Measurements from ENCODE around the gene IFNA7. TPM values are rescaled to one million over a fixed set of nuclear protein-coding genes. Genes with fewer than 3 reads are reported as not detected.

The IFNA7 gene
- polyA plus RNA-seq, 2 of the 4 experiments (the other 2 are of a cell fraction): not detected

GRCh38 chr9:21160178-21160577 is 41.8 kb downstream of the IFNA7 start:
- ChIA-PET CTCF (no interaction called here), POLR2A (no interaction called here)
- DNase-seq (ENCODE audit: low read depth in 1 of 2, low spot score in 1 of 2) (no peak), ATAC-seq (no peak), FAIRE-seq (no peak)
- Histone ChIP-seq H3K4me3 (no peak overlapping the region), H3K27ac (no peak overlapping the region), H3K9me3 (no peaks in the 10 kb centered on the region), H3K4me2 (no peak overlapping the region), H3K4me1 (no peaks in the 10 kb centered on the region)
- TF ChIP-seq HOXB13 (CRISPR knock-in tag; IDR thresholded peaks at IDR 0.05; ENCODE audit: low read depth) (no peak), BHLHE40 (IDR thresholded peaks at IDR 0.05; ENCODE audit: low read depth, low read length) (no peak), MAFK (IDR thresholded peaks at IDR 0.05; ENCODE audit: partially characterized antibody) (no peak), FOSL2 (IDR thresholded peaks at IDR 0.05) (no peak), FOSL2 (CRISPR knock-in tag; IDR thresholded peaks at IDR 0.05) (no peak), MYC (IDR thresholded peaks at IDR 0.05; ENCODE audit: borderline replicate concordance, low read length) (no peak), HDAC2 (IDR thresholded peaks at IDR 0.05) (no peak), ZSCAN20 (CRISPR knock-in tag; IDR thresholded peaks at IDR 0.05) (no peak), RFX5 (IDR thresholded peaks at IDR 0.05) (no peak), FOSB (CRISPR knock-in tag; IDR thresholded peaks at IDR 0.05) (no peak), POLR2AphosphoS2 (conservative IDR thresholded peaks at IDR 0.05; ENCODE audit: low read length) (no peak), KDM5A (IDR thresholded peaks at IDR 0.05) (no peak)
- WGBS (ENCODE audit: missing lambda C conversion rate): 0% methylated on average over 1 of the region's 1 CpG

GRCh38 chr9:21155501-21155900 is 46.5 kb downstream of the IFNA7 start:
- Histone ChIP-seq H3K9me3 (no peaks in the 10 kb centered on the region), H3K27ac (no peak overlapping the region), H3K4me3 (no peak overlapping the region), H3K4me1 (no peaks in the 10 kb centered on the region), H3K4me2 (no peak overlapping the region)
- CTCF ChIA-PET: no interaction called here
- FAIRE-seq (no peak), ATAC-seq (no peak), DNase-seq (ENCODE audit: low read depth in 1 of 2, low spot score in 1 of 2) (no peak)
- 37% methylated on average over 2 of the region's 2 CpGs for WGBS (ENCODE audit: missing lambda C conversion rate)
- POLR2A ChIA-PET: no interaction called here
- TF ChIP-seq SMC3 (IDR thresholded peaks at IDR 0.05) (no peak), ESRRA (IDR thresholded peaks at IDR 0.05; ENCODE audit: borderline replicate concordance, low read length) (no peak), TP53 (CRISPR knock-in tag; IDR thresholded peaks at IDR 0.05) (no peak), BCL3 (IDR thresholded peaks at IDR 0.05) (no peak), EHF (CRISPR knock-in tag; IDR thresholded peaks at IDR 0.05) (no peak), KDM5A (IDR thresholded peaks at IDR 0.05) (no peak), GATA3 (IDR thresholded peaks at IDR 0.05; ENCODE audit: borderline replicate concordance) (no peak), CHD2 (IDR thresholded peaks at IDR 0.05; ENCODE audit: low read length, partially characterized antibody) (no peak), MAFK (IDR thresholded peaks at IDR 0.05; ENCODE audit: partially characterized antibody) (no peak), MYC (IDR thresholded peaks at IDR 0.05; ENCODE audit: borderline replicate concordance, low read length) (no peak), RAD21 (conservative IDR thresholded peaks at IDR 0.05 in 1 of 2, IDR thresholded peaks at IDR 0.05 in 1 of 2) (no peak), FOSL2 (IDR thresholded peaks at IDR 0.05) (no peak), FOSL2 (CRISPR knock-in tag; IDR thresholded peaks at IDR 0.05) (no peak), ZNF302 (CRISPR knock-in tag; IDR thresholded peaks at IDR 0.05) (no peak)

GRCh38 chr9:21154018-21154608 is 47.9 kb downstream of the IFNA7 start:
- ChIA-PET CTCF (interaction anchor here (0.5 to 1.4 kb wide), 5 partner anchors 9 to 255 kb away, joined by 3 to 4 read pairs (median 3); partner anchors contain the start of gene IFNA8), POLR2A (no interaction called here)
- Histone ChIP-seq H3K4me3 (no peak overlapping the region), H3K9me3 (no peaks in the 10 kb centered on the region), H3K4me1 (no peaks in the 10 kb centered on the region), H3K4me2 (no peak overlapping the region), H3K27ac (no peak overlapping the region)
- ATAC-seq: peak; percentile 86 to 87
- DNase-seq (ENCODE audit: low read depth in 1 of 2, low spot score in 1 of 2): peak in 1 of 2 experiments; percentile 28
- FAIRE-seq: no peak
- WGBS (ENCODE audit: missing lambda C conversion rate): 2% methylated on average over 3 of the region's 3 CpGs
- TF ChIP-seq HOXA7 (CRISPR knock-in tag; IDR thresholded peaks at IDR 0.05): no peak
- TF ChIP-seq RAD21 (conservative IDR thresholded peaks at IDR 0.05 in 1 of 2, IDR thresholded peaks at IDR 0.05 in 1 of 2): peak; percentile 28 to 36; a peak in 2 of 5 replicates
- no peak for TF ChIP-seq RCOR1 (IDR thresholded peaks at IDR 0.05; ENCODE audit: low read depth, low read length)
- no peak for TF ChIP-seq ATOH8 (CRISPR knock-in tag; IDR thresholded peaks at IDR 0.05; ENCODE audit: low read depth)
- TF ChIP-seq KDM5A (IDR thresholded peaks at IDR 0.05): no peak
- TF ChIP-seq BHLHE40 (IDR thresholded peaks at IDR 0.05; ENCODE audit: low read depth, low read length): no peak
